HG02588 (cell line): ENCODE data around the gene FAM117A.
"Not testable (repeated sequence)": the region's sequence is repeated elsewhere in the genome, so short reads cannot be mapped to it uniquely, and the experiment has no call there.

Source experiments
- ATAC-seq: cut with Tn5 transposase; IDR thresholded peaks from one replicate; pipeline ENCODE4 v1.9.1; 2021; ENCODE audit warnings: mild to moderate bottlenecking, moderate library complexity; ENCODE audit not compliant: unreplicated experiment

FAM117A gene

GRCh38 chr17:49741692-49742076 is 22.2 kb downstream of the FAM117A start:
- ATAC-seq, result no peak

GRCh38 chr17:49741009-49741691 is 22.8 kb downstream of the FAM117A start:
- no peak for ATAC-seq

GRCh38 chr17:49739641-49740271 is 24.2 kb downstream of the FAM117A start:
- peak; percentile 53 for ATAC-seq

GRCh38 chr17:49738456-49739163 is 25.3 kb downstream of the FAM117A start:
- no peak for ATAC-seq

GRCh38 chr17:49734515-49735490 is 29.1 kb downstream of the FAM117A start:
- no peak for ATAC-seq

GRCh38 chr17:49731435-49731831 is 32.5 kb downstream of the FAM117A start:
- ATAC-seq, result no peak

- no peak for ATAC-seq
Measured at GRCh38 chr17:49730785-49731434, 33.0 kb downstream of the FAM117A start.

- no peak for ATAC-seq
Measured at GRCh38 chr17:49730078-49730784, 33.7 kb downstream of the FAM117A start.

GRCh38 chr17:49729069-49729468 is 34.9 kb downstream of the FAM117A start:
- ATAC-seq, result no peak

GRCh38 chr17:49728425-49728824 is 35.5 kb downstream of the FAM117A start:
- no peak for ATAC-seq

- ATAC-seq, result no peak
Measured at GRCh38 chr17:49727380-49727779, 36.6 kb downstream of the FAM117A start.

- no peak for ATAC-seq
Measured at GRCh38 chr17:49725452-49726130, 38.3 kb downstream of the FAM117A start.

- not testable (repeated sequence) for ATAC-seq
Measured at GRCh38 chr17:49724552-49724951, 39.4 kb downstream of the FAM117A start.

GRCh38 chr17:49723423-49723822 is 40.5 kb downstream of the FAM117A start:
- ATAC-seq, result no peak

GRCh38 chr17:49722066-49722465 is 41.9 kb downstream of the FAM117A start:
- no peak for ATAC-seq

GRCh38 chr17:49717371-49717861 is 46.5 kb downstream of the FAM117A start:
- ATAC-seq, result no peak

GRCh38 chr17:49716668-49717364 is 47.1 kb downstream of the FAM117A start:
- ATAC-seq, result no peak

GRCh38 chr17:49715717-49716279 is 48.1 kb downstream of the FAM117A start:
- ATAC-seq, result no peak
